Embryonic facial prominence (tissue), 1 donor: ENCODE measurements around the gene ARVCF.
"Not testable (repeated sequence)": the region's sequence is repeated elsewhere in the genome, so short reads cannot be mapped to it uniquely, and the experiment has no call there.

Experiments
- DNase-seq: peaks from one replicate; pipeline ENCODE4 v3.0.0-alpha.2; 2016; ENCODE audit errors: extremely low spot score

Gene ARVCF

DNA sequence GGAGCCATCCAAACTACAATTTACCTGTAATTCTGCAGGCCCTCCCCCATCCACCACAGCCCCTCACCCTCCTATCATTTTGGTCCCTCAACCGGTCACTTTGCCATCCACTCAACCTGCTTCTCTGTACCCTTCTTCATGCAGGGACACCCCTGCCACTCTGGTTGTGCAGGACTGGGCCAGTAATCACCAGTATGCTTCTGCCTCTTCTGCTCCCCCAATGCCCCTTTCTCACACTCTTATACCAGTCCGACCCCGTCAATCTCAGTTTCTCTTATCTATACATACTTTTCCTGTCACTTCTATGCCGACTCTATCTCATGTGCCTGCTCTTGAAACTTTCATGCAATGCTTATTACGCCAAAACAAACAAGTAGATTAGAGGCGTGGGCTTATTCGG is 80.1 kb downstream of the ARVCF start:
- no peak for DNase-seq

DNA sequence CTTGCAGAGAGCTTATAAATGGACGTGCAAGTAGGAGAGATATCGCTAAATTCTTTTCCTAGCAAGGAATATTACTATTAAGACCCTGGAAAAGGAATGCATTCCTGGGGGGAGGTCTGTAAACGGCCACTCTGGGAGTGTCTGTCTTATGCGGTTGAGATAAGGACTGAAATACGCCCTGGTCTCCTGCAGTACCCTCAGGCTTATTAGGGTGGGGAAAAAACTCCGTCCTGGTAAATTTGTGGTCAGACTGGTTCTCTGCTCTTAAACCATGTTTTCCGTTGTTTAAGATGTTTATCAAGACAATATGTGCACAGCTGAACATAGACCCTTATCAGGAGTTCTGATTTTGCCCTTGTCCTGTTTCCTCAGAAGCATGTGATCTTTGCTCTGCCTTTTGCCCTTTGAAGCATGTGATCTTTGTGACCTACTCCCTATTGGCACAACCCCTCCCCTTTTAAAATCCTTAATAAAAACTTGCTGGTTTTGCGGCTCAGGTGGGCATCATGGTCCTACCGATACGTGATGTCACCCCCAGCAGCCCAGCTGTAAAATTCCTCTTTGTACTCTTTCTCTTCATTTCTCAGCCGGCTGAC is 81.4 kb downstream of the ARVCF start:
- DNase-seq, result not testable (repeated sequence)

GRCh38 chr22:19933341-19934241 is 83.0 kb downstream of the ARVCF start:
- no peak for DNase-seq

GRCh38 chr22:19932367-19933206 is 84.0 kb downstream of the ARVCF start:
- no peak for DNase-seq

GRCh38 chr22:19931514-19931913 is 85.1 kb downstream of the ARVCF start:
- no peak for DNase-seq

DNA sequence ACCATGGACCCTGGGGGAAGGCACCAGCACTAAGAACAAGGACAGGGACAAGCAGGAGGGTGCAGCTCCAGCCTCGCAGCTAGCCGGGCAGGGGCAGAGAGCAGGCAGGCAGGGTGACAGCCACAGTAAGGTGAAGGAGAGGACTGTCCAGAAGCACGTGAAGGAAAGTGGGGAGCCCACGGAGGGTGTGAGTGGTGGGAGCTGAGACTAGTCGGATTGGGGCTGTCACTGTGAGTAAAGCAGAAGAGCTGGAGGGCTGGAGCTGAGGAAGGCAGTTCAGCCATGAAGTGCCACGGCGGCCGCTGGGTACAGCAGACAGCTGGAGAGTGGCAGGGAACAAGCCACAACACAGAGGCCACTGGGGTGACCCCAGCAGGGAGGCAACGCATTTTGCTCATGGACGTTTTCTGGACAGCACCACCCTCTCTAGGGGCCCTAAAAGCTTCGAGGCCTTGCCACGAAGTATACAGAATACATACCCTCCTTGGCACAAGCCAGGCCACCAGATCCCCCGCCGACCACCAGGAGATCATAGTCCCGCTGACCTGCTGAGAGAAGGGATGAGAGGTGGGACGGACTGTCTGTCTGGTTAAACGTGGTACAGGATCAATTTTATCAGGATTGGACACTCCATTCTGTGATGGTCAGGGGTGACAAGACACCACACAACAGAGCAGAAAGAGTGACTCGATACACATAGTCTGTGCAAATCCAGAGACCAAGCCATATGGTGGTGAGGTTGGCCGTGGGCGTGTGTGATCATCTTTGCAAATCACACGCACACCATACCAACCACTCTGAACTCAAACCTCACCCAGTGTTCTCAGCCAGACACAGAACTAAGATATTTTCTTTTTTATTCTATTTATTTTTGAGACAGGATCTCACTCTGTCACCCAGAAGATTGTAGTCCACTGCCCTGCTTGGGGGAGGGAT is 85.8 kb downstream of the ARVCF start:
- no peak for DNase-seq

- no peak for DNase-seq
Observed at GRCh38 chr22:19929586-19930550, 86.8 kb downstream of the ARVCF start.

- DNase-seq, result no peak
Observed at GRCh38 chr22:19928207-19928606, 88.4 kb downstream of the ARVCF start.

DNA sequence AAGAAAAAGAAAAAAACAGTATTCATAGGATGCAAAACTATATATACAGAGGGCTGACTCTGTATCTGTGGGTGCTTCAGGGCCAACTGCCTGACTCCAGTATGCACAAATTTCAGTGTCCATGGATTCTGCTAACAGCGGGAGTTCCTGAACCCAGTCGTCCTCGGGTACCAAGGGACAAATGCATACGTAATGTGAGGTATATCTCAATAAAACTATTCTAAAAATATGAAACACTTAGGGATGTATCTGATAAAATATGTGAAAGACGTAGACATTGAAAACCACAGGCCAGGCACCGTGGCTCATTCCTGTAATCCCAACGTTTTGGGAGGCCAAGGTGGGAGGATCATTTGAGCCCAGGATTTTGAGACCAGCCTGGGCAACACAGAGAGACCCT is 88.9 kb downstream of the ARVCF start:
- DNase-seq, result no peak

DNA sequence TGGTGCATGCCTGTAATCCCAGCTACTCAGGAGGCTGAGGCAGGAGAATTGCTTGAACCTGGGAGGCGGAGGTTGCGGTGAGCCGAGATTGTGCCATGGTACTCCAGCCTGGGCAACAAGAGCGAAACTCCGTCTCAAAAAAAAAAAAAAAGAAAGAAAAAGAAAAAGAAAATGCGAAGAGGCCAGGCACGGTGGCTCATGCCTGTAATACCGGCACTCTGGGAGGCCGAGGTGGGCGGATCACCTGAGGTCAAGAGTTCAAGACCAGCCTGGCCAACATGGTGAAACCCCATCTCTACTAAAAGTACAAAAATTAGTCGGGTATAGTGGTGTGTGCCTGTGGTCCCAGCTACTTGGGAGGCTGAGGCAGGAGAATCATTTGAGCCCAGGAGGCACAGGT is 90.6 kb downstream of the ARVCF start:
- DNase-seq, result not testable (repeated sequence)

DNA sequence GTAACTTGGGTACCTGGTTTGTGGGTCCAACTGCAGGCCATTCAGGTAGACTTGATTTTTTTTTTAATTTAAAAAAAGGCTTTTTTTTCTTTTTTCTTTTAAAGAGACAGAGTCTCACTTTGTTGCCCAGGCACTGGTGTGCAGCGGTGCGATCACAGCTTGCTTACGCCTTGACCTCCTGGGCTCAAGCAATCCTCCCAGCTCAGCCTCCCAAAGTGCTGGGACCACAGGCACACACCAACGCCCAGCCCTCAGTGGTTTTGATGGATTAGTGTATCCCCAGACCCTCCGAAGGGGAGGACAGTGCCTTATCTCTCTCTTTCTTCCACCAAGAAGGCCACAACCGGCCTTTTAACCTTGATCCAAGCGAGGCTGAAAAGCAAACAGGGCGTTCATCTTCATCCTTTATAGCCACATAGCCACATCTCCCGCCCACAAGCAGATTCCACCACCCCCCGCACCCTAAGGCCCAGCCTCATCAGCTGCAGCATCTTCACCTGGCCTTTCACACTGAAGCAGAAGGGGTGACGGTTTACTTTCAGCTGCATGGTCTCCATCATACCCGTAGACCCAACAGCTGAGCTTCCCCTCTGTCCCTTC is 92.6 kb downstream of the ARVCF start:
- DNase-seq, result no peak

DNA sequence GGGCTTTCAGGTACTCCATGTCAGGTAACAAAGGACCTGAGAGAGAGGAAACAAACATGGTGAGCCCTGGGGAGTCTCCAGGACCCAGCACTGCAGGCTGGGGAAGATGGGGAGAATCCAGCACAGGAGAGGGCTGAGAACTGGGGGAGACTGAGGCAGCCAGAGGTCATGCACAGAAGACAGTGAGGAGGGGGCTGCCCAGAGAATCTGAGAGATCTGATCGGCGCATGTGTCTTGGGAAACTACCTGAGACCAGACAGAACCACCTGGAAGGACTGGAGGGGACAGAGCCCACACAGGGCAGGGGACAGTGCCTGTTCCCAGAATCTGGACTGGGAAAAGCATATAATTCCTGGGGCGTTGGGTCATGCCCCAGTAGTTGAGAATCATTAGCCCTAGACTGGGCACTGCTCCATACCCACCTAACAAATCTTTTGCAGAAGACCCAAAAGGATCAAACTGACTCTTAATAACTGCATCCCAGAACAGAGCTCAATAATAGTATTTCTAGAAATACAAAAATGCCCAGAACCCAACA is 95.0 kb downstream of the ARVCF start:
- no peak for DNase-seq
